GM19467 (cell line): ENCODE results near the gene TSC2.

Source experiments
- ATAC-seq: cut with Tn5 transposase; IDR thresholded peaks from one replicate; pipeline ENCODE4 v1.9.1; 2021; ENCODE audit warnings: mild to moderate bottlenecking, moderate library complexity; ENCODE audit not compliant: unreplicated experiment

The TSC2 gene

GRCh38 chr16:2047330-2048115 is at the start of gene TSC2, which contains the start of gene NTHL1:
TSC2 (plus strand) TSS chr16:2047985; CDS start chr16:2048616, 631 bp downstream.
NTHL1 (minus strand) TSS chr16:2047834; CDS start chr16:2047823, 11 bp downstream.
- ATAC-seq = peak; percentile 83

- no peak for ATAC-seq
Observed at GRCh38 chr16:1998360-1998835, 49.4 kb upstream of the TSC2 start.

- no peak for ATAC-seq
Observed at GRCh38 chr16:1998852-1999801, 48.7 kb upstream of the TSC2 start.

- no peak for ATAC-seq
Observed at GRCh38 chr16:1999866-2000514, 47.8 kb upstream of the TSC2 start.

- ATAC-seq = no peak
Observed at GRCh38 chr16:2001035-2001434, 46.8 kb upstream of the TSC2 start.

GRCh38 chr16:2001456-2002355 is 46.1 kb upstream of the TSC2 start:
- ATAC-seq = no peak

- ATAC-seq = no peak
Observed at GRCh38 chr16:2002406-2003230, 45.2 kb upstream of the TSC2 start.

GRCh38 chr16:2003231-2003826 is 44.5 kb upstream of the TSC2 start:
- no peak for ATAC-seq

GRCh38 chr16:2003827-2004641 is 43.8 kb upstream of the TSC2 start:
- peak; percentile 51 for ATAC-seq

- no peak for ATAC-seq
Observed at GRCh38 chr16:2004795-2005517, 42.8 kb upstream of the TSC2 start.

- no peak for ATAC-seq
Observed at GRCh38 chr16:2005646-2006045, 42.1 kb upstream of the TSC2 start.

- ATAC-seq = no peak
Observed at GRCh38 chr16:2006317-2006716, 41.5 kb upstream of the TSC2 start.

- no peak for ATAC-seq
Observed at GRCh38 chr16:2007081-2007836, 40.5 kb upstream of the TSC2 start.

GRCh38 chr16:2008009-2008526 is 39.7 kb upstream of the TSC2 start:
- no peak for ATAC-seq

- no peak for ATAC-seq
Observed at GRCh38 chr16:2008631-2009163, 39.1 kb upstream of the TSC2 start.

- peak; percentile 36 for ATAC-seq
Observed at GRCh38 chr16:2009164-2009711, 38.5 kb upstream of the TSC2 start.
